Endothelial cell of umbilical vein (primary cell): ENCODE data around the gene SPP1. TPM values are rescaled to one million over a fixed set of nuclear protein-coding genes. Genes with fewer than 3 reads are reported as not detected.

Source experiments
- BruUV-seq: library from RNA; stranded (reverse); fragments of 400-500 nt; replicated peaks from 2 replicates; lab custom pipeline; 2021; lab: Mats Ljungman, UMichigan
- CTCF ChIA-PET: fragments of 300-600, 350-600 bp; sonication (Branson Sonifier 250); formaldehyde crosslinking; loops from one replicate; lab custom pipeline; 2021; ENCODE audit warnings: antibody characterized with exemption, inconsistent platforms; lab: Charles Lee
- POLR2A ChIA-PET: fragments of 300-600, 350-600 bp; sonication (Branson Sonifier 250); formaldehyde crosslinking; loops from one replicate; lab custom pipeline; 2021; ENCODE audit warnings: antibody characterized with exemption, inconsistent platforms; lab: Charles Lee
- DNase-seq: peaks from one replicate; pipeline ENCODE4 v3.0.0-alpha.2; 2011; ENCODE audit warnings: low read depth, low spot score
- FAIRE-seq: peaks from 2 replicates; lab custom pipeline; 2011; peaks lifted over from hg19 to GRCh38; lab: Jason Lieb, UNC
- H2AFZ ChIP-seq: 2 replicates; pipeline ENCODE4 v1.6.0; 2012; ENCODE audit warnings: low read depth, low read length, control low read depth, inconsistent platforms
- H3K27ac ChIP-seq: 2 replicates; pipeline ENCODE4 v1.5.1; 2011; ENCODE audit warnings: low read depth, mild to moderate bottlenecking, control low read depth, low read length, moderate library complexity; ENCODE audit not compliant: insufficient read depth
- H3K27me3 ChIP-seq, 2 experiments: 2 replicates each; pipeline versions ENCODE4 v1.6.0 to v1.6.1; 2011; ENCODE audit warnings: low read length in 2 of 2, mixed read lengths in 1 of 2; ENCODE audit not compliant: control insufficient read depth in 2 of 2, insufficient read depth in 2 of 2
- H3K36me3 ChIP-seq, 2 experiments: 2 replicates in 1 of 2; 3 replicates in 1 of 2; pipeline ENCODE4 v1.5.1; 2011; ENCODE audit warnings: low read length in 2 of 2, mild to moderate bottlenecking in 1 of 2, moderate library complexity in 1 of 2; ENCODE audit not compliant: control insufficient read depth in 2 of 2, insufficient read depth in 2 of 2; ENCODE audit errors: extremely low read depth in 1 of 2
- H3K4me1 ChIP-seq: 3 replicates; pipeline ENCODE4 v1.5.1; 2011; ENCODE audit warnings: mild to moderate bottlenecking, low read length; ENCODE audit not compliant: control insufficient read depth, insufficient read depth; ENCODE audit errors: extremely low read depth
- H3K4me2 ChIP-seq: 2 replicates; pipeline ENCODE4 v1.6.1; 2011; ENCODE audit warnings: low read length, control low read depth, mixed read lengths; ENCODE audit not compliant: insufficient read depth
- H3K4me3 ChIP-seq, 3 experiments: fragments of 200-600 bp in 1 of 3; sonication (generic), shearing (Covaris generic) in 1 of 3; replicated peaks in 1 of 3; 2 replicates each; pipeline ENCODE4 v1.5.1; 2011 to 2016; ENCODE audit warnings: control low read depth in 3 of 3, low read length in 3 of 3, mild to moderate bottlenecking in 2 of 3, inconsistent platforms in 1 of 3, low read depth in 1 of 3, moderate library complexity in 1 of 3; ENCODE audit not compliant: insufficient read depth in 1 of 3
- H3K79me2 ChIP-seq: 2 replicates; pipeline ENCODE4 v1.6.0; 2012; ENCODE audit warnings: low read length, inconsistent platforms; ENCODE audit not compliant: control insufficient read depth, insufficient read depth
- H3K9ac ChIP-seq: replicated peaks from 2 replicates; pipeline ENCODE3; 2011; ENCODE audit warnings: low read length, control low read depth; ENCODE audit not compliant: insufficient read depth; ENCODE audit errors: extremely low read depth
- H3K9me1 ChIP-seq: replicated peaks from 3 replicates; pipeline ENCODE4 v1.6.0; 2011; ENCODE audit warnings: mild to moderate bottlenecking, low read length; ENCODE audit not compliant: control insufficient read depth, insufficient read depth; ENCODE audit errors: extremely low read depth
- H3K9me3 ChIP-seq: replicated peaks from 2 replicates; pipeline ENCODE4 v1.5.1; 2012; ENCODE audit warnings: low read length, inconsistent platforms; ENCODE audit not compliant: control insufficient read depth, insufficient read depth
- H4K20me1 ChIP-seq: replicated peaks from 2 replicates; pipeline ENCODE3; 2011; ENCODE audit warnings: mild to moderate bottlenecking, low read length; ENCODE audit not compliant: control insufficient read depth, insufficient read depth; ENCODE audit errors: extremely low read depth
- CTCF ChIP-seq, 2 donors: IDR thresholded peaks; 1 replicate in 1 of 2; 2 replicates in 1 of 2; pipeline ENCODE4 v1.5.1; 2011; ENCODE audit warnings: low read length in 2 of 2, mild to moderate bottlenecking in 2 of 2, moderate library complexity in 2 of 2, control low read depth in 1 of 2, inconsistent platforms in 1 of 2, low read depth in 1 of 2; ENCODE audit not compliant: insufficient read depth in 1 of 2; ENCODE audit errors: extremely low read depth in 1 of 2
- EZH2 ChIP-seq: IDR thresholded peaks from 2 replicates; pipeline ENCODE4 v1.6.1; 2012; ENCODE audit warnings: borderline replicate concordance, low read depth, mild to moderate bottlenecking, moderate library complexity, low read length, inconsistent platforms; ENCODE audit not compliant: severe bottlenecking
- FOS ChIP-seq: IDR thresholded peaks from 2 replicates; pipeline ENCODE4 v1.6.1; 2011; ENCODE audit warnings: mild to moderate bottlenecking, low read length, moderate library complexity, borderline replicate concordance; ENCODE audit not compliant: insufficient read depth
- GATA2 ChIP-seq: IDR thresholded peaks from 2 replicates; pipeline ENCODE4 v1.7.0; 2011; ENCODE audit warnings: low read depth, mild to moderate bottlenecking, moderate library complexity, mixed read lengths, low read length; ENCODE audit not compliant: insufficient read length, insufficient read depth
- JUN ChIP-seq: IDR thresholded peaks from 2 replicates; pipeline ENCODE4 v1.6.1; 2011; ENCODE audit warnings: borderline replicate concordance, low read depth; ENCODE audit not compliant: insufficient read length, insufficient read depth
- MAX ChIP-seq: IDR thresholded peaks from 2 replicates; pipeline ENCODE4 v1.6.1; 2011; ENCODE audit not compliant: insufficient read depth, insufficient read length
- MYC ChIP-seq: IDR thresholded peaks from one replicate; pipeline ENCODE4 v1.6.1; 2011; ENCODE audit warnings: mild to moderate bottlenecking, low read depth, low read length
- POLR2A ChIP-seq: IDR thresholded peaks from 2 replicates; pipeline ENCODE4 v1.6.1; 2012; ENCODE audit warnings: low read depth, mild to moderate bottlenecking, control low read depth, low read length
- POLR2AphosphoS5 ChIP-seq: IDR thresholded peaks from 2 replicates; pipeline ENCODE4 v1.6.1; 2012; ENCODE audit warnings: low read depth, mild to moderate bottlenecking, control low read depth, low read length, moderate library complexity; ENCODE audit not compliant: insufficient read depth
- dilution Hi-C: fragments of 300-500 bp; cut with MboI; formaldehyde crosslinking; loops from one replicate; pipeline ENCODE4 v1.15.0; 2019; ENCODE audit warnings: low sequenced_read_pairs; ENCODE audit not compliant: extremely low pct_ligation_motif_present
- intact Hi-C: fragments of 100-400 bp; cut with micrococcal nuclease; formaldehyde crosslinking; loops from one replicate; pipeline ENCODE4 v1.10.0; 2022
- polyA plus RNA-seq, 4 experiments: library from polyadenylated mRNA; depleted of rRNA in 3 of 4; stranded (reverse) in 3 of 4; unstranded in 1 of 4; fragments of >200 nt; gene quantifications; 2 replicates each; pipeline versions ENCODE4 v1.2.1 to v1.2.3, GENCODE V29; 2011 to 2012; ENCODE audit warnings: missing spikeins in 1 of 4
- total RNA-seq: library from RNA; stranded (reverse); gene quantifications from 2 replicates; pipeline ENCODE4 v1.2.3, GENCODE V29; 2021

SPP1 gene
- total and polyA plus RNA-seq, 2 donors (not counting 3 experiments of a cell fraction or from before 2014, with no cell fraction given) = not detected

GRCh38 chr4:87933337-87933736 is 42.2 kb upstream of the SPP1 start:
- intact Hi-C loops = no loop called here
- H3K27ac ChIP-seq = no peak overlapping the region
- H3K79me2 ChIP-seq = no peaks in the 10 kb centered on the region
- no peaks in the 10 kb centered on the region for H3K4me1 ChIP-seq
- CTCF ChIA-PET = no interaction called here
- dilution Hi-C loops = no loop called here
- no peaks in the 10 kb centered on the region for H3K9me1 ChIP-seq
- no TSS peak for BruUV-seq
- DNase-seq = no peak
- no peaks in the 10 kb centered on the region for H3K27me3 ChIP-seq
- no peaks in the 10 kb centered on the region for H4K20me1 ChIP-seq
- TF ChIP-seq MAX = no peak
- TF ChIP-seq CTCF (IDR thresholded peaks at IDR 0.05; ENCODE audit: extremely low read depth in 1 of 2, insufficient read depth in 1 of 2, low read depth in 1 of 2, low read length in 2 of 2) = no peak
- TF ChIP-seq JUN = no peak
- POLR2A ChIA-PET = no interaction called here
- no peak for FAIRE-seq
- no peaks in the 10 kb centered on the region for H3K9me3 ChIP-seq
- H3K4me2 ChIP-seq = no peak overlapping the region
- no peak overlapping the region for H2AFZ ChIP-seq
- no peak overlapping the region for H3K9ac ChIP-seq
- no peaks in the 10 kb centered on the region for H3K36me3 ChIP-seq
- H3K4me3 ChIP-seq = no peak overlapping the region

- no TSS peak for BruUV-seq
- Histone ChIP-seq H3K4me1 (no peaks in the 10 kb centered on the region), H3K9ac (no peak overlapping the region), H3K4me3 (no peak overlapping the region), H4K20me1 (no peaks in the 10 kb centered on the region), H3K4me2 (no peak overlapping the region), H3K79me2 (no peaks in the 10 kb centered on the region), H3K27me3 (no peaks in the 10 kb centered on the region), H3K27ac (no peak overlapping the region), H3K36me3 (no peaks in the 10 kb centered on the region), H2AFZ (no peak overlapping the region), H3K9me3 (no peaks in the 10 kb centered on the region), H3K9me1 (no peaks in the 10 kb centered on the region)
- dilution Hi-C loops (no loop called here), intact Hi-C loops (no loop called here)
- ChIA-PET CTCF (interaction anchor here (1.5 kb wide), 1 partner anchor 22 kb away, joined by 3 read pairs; no protein-coding TSS in a partner anchor), POLR2A (interaction anchor here (0.6 kb wide), 1 partner anchor 514 kb away, joined by 3 read pairs; no protein-coding TSS in a partner anchor)
- DNase-seq = no peak
- TF ChIP-seq MYC = no peak
- no peak for TF ChIP-seq FOS
- no peak for TF ChIP-seq CTCF (IDR thresholded peaks at IDR 0.05; ENCODE audit: extremely low read depth in 1 of 2, insufficient read depth in 1 of 2, low read depth in 1 of 2, low read length in 2 of 2)
- no peak for TF ChIP-seq GATA2
- no peak for TF ChIP-seq JUN
- TF ChIP-seq POLR2AphosphoS5 = no peak
- TF ChIP-seq EZH2 = no peak
- no peak for TF ChIP-seq POLR2A
- no peak for TF ChIP-seq MAX
- no peak for FAIRE-seq
Measured at GRCh38 chr4:87934157-87934704, 41.3 kb upstream of the SPP1 start.
